HepG2 (cell line): ENCODE results near the gene OARD1. TPM values are rescaled to one million over a fixed set of nuclear protein-coding genes. Genes with fewer than 3 reads are reported as not detected.

Experiments used
- BRD4 ChIP-seq: sonication (generic); formaldehyde crosslinking; IDR thresholded peaks from 2 replicates; pipeline ENCODE4 v1.4.0; 2020; ENCODE audit warnings: missing genetic modification reagents
- HOXD1 ChIP-seq: sonication (generic); formaldehyde crosslinking; IDR thresholded peaks from 2 replicates; pipeline ENCODE4 v1.5.0; 2020; ENCODE audit warnings: missing genetic modification reagents
- KIAA2018 ChIP-seq: sonication (generic); formaldehyde crosslinking; IDR thresholded peaks from 2 replicates; pipeline ENCODE4 v1.5.0; 2020; ENCODE audit warnings: mild to moderate bottlenecking, missing genetic modification reagents, borderline replicate concordance
- MXD4 ChIP-seq: IDR thresholded peaks from 2 replicates; pipeline ENCODE4 v1.6.1; 2016; ENCODE audit warnings: mild to moderate bottlenecking, missing biosample characterization, missing genetic modification reagents
- PRDM15 ChIP-seq: sonication (generic); formaldehyde crosslinking; IDR thresholded peaks from 2 replicates; pipeline ENCODE4 v1.4.0; 2020; ENCODE audit warnings: missing genetic modification reagents
- TSC22D2 ChIP-seq: sonication (generic); formaldehyde crosslinking; IDR thresholded peaks from 2 replicates; pipeline ENCODE4 v1.5.1; 2020; ENCODE audit warnings: missing genetic modification reagents, mild to moderate bottlenecking, borderline replicate concordance
- ZBTB38 ChIP-seq: sonication (generic); formaldehyde crosslinking; IDR thresholded peaks from 2 replicates; pipeline ENCODE4 v1.5.1; 2020; ENCODE audit warnings: mild to moderate bottlenecking, missing genetic modification reagents
- ZMYM4 ChIP-seq: sonication (generic); formaldehyde crosslinking; IDR thresholded peaks from 2 replicates; pipeline ENCODE4 v1.8.1; 2023; ENCODE audit warnings: mild to moderate bottlenecking, missing genetic modification reagents
- ZNF143 ChIP-seq: sonication (generic); formaldehyde crosslinking; IDR thresholded peaks from 2 replicates; pipeline ENCODE4 v1.4.0; 2020; ENCODE audit warnings: missing genetic modification reagents
- ZNF446 ChIP-seq: sonication (generic); formaldehyde crosslinking; IDR thresholded peaks from 2 replicates; pipeline ENCODE4 v1.5.0; 2020; ENCODE audit warnings: mild to moderate bottlenecking, missing genetic modification reagents
- ZNF510 ChIP-seq: sonication (generic); formaldehyde crosslinking; IDR thresholded peaks from 2 replicates; pipeline ENCODE4 v1.4.0; 2020; ENCODE audit warnings: low read depth, mild to moderate bottlenecking, missing genetic modification reagents
- ZNF766 ChIP-seq: sonication (generic); formaldehyde crosslinking; IDR thresholded peaks from 2 replicates; pipeline ENCODE4 v1.5.0; 2020; ENCODE audit warnings: missing genetic modification reagents, borderline replicate concordance
- polyA plus RNA-seq, 8 experiments: library from polyadenylated mRNA; depleted of rRNA in 3 of 8; stranded (reverse) in 7 of 8; unstranded in 1 of 8; fragments of >200 nt; fragmentation: Illumina TruSeq in 4 of 8; extraction: Trizol in 4 of 8; gene quantifications; 2 replicates each; pipeline versions ENCODE4 v1.2.1 to v1.2.3, GENCODE V29; 2011 to 2016; ENCODE audit warnings: low read depth in 4 of 8, missing spikeins in 1 of 8, mixed read lengths in 1 of 8; ENCODE audit not compliant: insufficient read depth in 1 of 8
- total RNA-seq, 5 experiments: library from RNA; depleted of rRNA; stranded (reverse); fragments of >200 nt; fragmentation: Illumina TruSeq; extraction: Trizol; gene quantifications; 2 replicates each; pipeline ENCODE4 v1.2.3, GENCODE V29; 2016; ENCODE audit warnings: low read depth in 1 of 5
- TF ChIP-seq, protein P1 (sequence below): sonication (generic); formaldehyde crosslinking; IDR thresholded peaks from 2 replicates; pipeline ENCODE4 v1.4.0; 2020; ENCODE audit warnings: missing genetic modification reagents, borderline replicate concordance

Gene OARD1
- total and polyA plus RNA-seq, 2 of the 13 experiments (the other 11 are each of a cell fraction or from before 2014, with no cell fraction given): 18.4 to 49.0 TPM

DNA sequence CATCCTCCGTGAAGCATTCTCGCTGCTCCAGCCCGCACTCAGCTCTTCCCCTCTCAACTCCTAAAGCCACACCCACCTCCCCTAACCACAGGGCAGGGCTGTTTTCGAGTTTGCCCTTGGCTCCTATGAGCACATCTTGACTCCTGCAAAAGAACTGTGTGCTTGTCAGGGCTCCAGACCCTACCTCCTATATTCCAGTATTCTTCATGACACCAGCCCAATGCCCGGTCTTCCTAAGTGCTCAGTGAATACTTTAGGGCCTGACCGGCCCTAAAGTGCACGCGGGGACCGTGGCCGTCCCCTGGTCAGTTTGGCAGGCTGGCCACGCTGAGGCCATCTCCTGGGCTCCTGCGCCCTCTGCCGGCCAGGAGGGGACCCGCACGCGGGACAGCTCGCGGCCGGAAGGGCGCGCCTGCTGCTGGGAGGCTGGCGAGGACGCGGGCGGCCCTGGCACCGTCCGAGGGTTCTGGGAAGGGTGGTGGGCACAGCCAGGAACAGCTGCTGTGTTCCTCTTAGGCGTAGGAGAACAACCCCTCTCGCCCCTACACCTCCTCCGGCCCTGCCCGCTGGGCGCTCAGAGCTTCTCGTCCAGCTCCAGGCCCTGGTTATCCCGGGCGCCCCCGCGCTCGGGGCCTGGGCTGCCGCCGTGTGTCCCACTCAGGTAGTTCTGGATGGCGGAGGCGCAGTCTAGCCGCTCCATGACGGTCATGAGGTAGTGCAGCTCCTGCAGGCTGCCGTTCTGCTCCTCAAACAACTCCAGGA is 44.2 kb downstream of the OARD1 start (continued):
- TF ChIP-seq KIAA2018 (CRISPR knock-in tag) (no peak), ZNF446 (CRISPR knock-in tag) (no peak), ZBTB38 (CRISPR knock-in tag) (peak; percentile 92), BRD4 (CRISPR knock-in tag) (peak; percentile 83), TSC22D2 (CRISPR knock-in tag) (peak; percentile 75; the same call in 1 of the 2 replicates), ZNF143 (peak; percentile 53), ZNF510 (CRISPR knock-in tag) (0 out of 2 replicates have a peak, but pooled peaks have one; percentile 26), HOXD1 (CRISPR knock-in tag) (peak; percentile 82; the same call in 1 of the 2 replicates), MXD4 (CRISPR knock-in tag) (peak; percentile 53; the same call in 1 of the 2 replicates), ZNF766 (CRISPR knock-in tag) (peak; percentile 39; the same call in 1 of the 2 replicates), ZMYM4 (CRISPR knock-in tag) (peak; percentile 72), PRDM15 (CRISPR knock-in tag) (peak; percentile 42; the same call in 1 of the 2 replicates)
- TF ChIP-seq, protein P1, sequence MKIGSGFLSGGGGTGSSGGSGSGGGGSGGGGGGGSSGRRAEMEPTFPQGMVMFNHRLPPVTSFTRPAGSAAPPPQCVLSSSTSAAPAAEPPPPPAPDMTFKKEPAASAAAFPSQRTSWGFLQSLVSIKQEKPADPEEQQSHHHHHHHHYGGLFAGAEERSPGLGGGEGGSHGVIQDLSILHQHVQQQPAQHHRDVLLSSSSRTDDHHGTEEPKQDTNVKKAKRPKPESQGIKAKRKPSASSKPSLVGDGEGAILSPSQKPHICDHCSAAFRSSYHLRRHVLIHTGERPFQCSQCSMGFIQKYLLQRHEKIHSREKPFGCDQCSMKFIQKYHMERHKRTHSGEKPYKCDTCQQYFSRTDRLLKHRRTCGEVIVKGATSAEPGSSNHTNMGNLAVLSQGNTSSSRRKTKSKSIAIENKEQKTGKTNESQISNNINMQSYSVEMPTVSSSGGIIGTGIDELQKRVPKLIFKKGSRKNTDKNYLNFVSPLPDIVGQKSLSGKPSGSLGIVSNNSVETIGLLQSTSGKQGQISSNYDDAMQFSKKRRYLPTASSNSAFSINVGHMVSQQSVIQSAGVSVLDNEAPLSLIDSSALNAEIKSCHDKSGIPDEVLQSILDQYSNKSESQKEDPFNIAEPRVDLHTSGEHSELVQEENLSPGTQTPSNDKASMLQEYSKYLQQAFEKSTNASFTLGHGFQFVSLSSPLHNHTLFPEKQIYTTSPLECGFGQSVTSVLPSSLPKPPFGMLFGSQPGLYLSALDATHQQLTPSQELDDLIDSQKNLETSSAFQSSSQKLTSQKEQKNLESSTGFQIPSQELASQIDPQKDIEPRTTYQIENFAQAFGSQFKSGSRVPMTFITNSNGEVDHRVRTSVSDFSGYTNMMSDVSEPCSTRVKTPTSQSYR (CRISPR knock-in tag): no peak
